ENCODE data around the gene CEP170B.
A peak's percentile ranks its signal among the peaks of the same experiment; 100 is the strongest.
"Not testable (repeated sequence)": the region's sequence is repeated elsewhere in the genome, so short reads cannot be mapped to it uniquely, and the experiment has no call there.

CEP170B gene

GRCh38 chr14:104899781-104900180, 34.7 kb downstream of the CEP170B start:
- H3K4me3 ChIP-seq (ENCODE audit: low read depth, low read length): no peak overlapping the region
- no peak for DNase-seq (ENCODE audit: low read depth)
- TF ChIP-seq, protein P1, sequence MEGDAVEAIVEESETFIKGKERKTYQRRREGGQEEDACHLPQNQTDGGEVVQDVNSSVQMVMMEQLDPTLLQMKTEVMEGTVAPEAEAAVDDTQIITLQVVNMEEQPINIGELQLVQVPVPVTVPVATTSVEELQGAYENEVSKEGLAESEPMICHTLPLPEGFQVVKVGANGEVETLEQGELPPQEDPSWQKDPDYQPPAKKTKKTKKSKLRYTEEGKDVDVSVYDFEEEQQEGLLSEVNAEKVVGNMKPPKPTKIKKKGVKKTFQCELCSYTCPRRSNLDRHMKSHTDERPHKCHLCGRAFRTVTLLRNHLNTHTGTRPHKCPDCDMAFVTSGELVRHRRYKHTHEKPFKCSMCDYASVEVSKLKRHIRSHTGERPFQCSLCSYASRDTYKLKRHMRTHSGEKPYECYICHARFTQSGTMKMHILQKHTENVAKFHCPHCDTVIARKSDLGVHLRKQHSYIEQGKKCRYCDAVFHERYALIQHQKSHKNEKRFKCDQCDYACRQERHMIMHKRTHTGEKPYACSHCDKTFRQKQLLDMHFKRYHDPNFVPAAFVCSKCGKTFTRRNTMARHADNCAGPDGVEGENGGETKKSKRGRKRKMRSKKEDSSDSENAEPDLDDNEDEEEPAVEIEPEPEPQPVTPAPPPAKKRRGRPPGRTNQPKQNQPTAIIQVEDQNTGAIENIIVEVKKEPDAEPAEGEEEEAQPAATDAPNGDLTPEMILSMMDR (IDR thresholded peaks at IDR 0.05; ENCODE audit: insufficient read depth, low read depth, low read length, missing control alignments): no peak

DNA sequence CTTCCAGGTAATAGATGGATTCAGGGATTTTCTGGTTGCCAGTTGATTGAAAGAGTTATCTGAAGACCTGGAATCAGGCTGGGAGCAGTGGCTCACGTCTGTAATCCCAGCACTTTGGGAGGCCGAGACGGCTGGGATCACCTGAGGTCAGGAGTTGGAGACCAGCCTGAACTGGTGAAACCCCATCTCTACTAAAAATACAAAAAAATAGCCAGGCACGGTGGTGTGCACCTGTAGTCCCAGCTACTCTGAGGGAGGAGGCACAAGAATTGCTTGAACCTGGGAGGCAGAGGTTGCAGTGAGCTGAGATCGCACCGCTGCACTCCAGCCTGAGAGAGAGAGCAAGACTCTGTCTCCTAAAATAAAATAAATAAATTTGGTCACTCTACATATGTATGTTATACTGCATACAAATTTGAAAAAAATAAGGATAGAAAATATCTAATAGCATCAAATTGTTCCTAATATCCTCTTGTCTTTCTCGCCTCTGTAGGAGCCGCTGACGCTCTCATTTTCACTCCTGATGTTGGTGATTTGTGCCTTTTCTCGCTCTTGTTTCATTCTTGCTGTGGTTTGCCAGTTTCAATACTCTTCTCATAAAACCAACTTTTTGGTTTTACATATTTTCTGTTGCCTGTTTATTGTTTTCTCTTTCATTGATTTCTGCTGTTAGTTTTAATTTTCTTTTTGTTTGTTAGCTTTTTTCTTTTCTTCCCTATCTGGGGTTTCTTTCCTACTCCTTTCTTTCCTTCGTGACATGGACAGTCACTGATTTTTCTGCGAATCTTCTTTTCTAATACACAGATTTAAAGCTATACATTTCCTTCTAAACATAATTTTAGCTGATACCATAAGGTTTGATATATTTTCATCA, 35.8 kb downstream of the CEP170B start:
- DNase-seq (ENCODE audit: low read depth): peak; percentile 61
- TF ChIP-seq, protein P1 (IDR thresholded peaks at IDR 0.05; ENCODE audit: insufficient read depth, low read depth, low read length, missing control alignments): no peak
- H3K4me3 ChIP-seq (ENCODE audit: low read depth, low read length): no peak overlapping the region

- H3K4me3 ChIP-seq (ENCODE audit: low read depth, low read length): no peak overlapping the region
- TF ChIP-seq, protein P1 (IDR thresholded peaks at IDR 0.05; ENCODE audit: insufficient read depth, low read depth, low read length, missing control alignments): no peak
- DNase-seq (ENCODE audit: low read depth): no peak
Measured at GRCh38 chr14:104903990-104904389, 38.9 kb downstream of the CEP170B start.

GRCh38 chr14:104904650-104905578, 39.8 kb downstream of the CEP170B start:
- H3K4me3 ChIP-seq (ENCODE audit: low read depth, low read length); DNase-seq (ENCODE audit: low read depth): not testable (repeated sequence)

GRCh38 chr14:104905579-104905933, 40.5 kb downstream of the CEP170B start:
- not testable (repeated sequence) for H3K4me3 ChIP-seq (ENCODE audit: low read depth, low read length); DNase-seq (ENCODE audit: low read depth)

GRCh38 chr14:104908303-104908702, 43.2 kb downstream of the CEP170B start:
- TF ChIP-seq, protein P1 (IDR thresholded peaks at IDR 0.05; ENCODE audit: insufficient read depth, low read depth, low read length, missing control alignments): no peak
- no peak for DNase-seq (ENCODE audit: low read depth)
- no peak overlapping the region for H3K4me3 ChIP-seq (ENCODE audit: low read depth, low read length)

DNA sequence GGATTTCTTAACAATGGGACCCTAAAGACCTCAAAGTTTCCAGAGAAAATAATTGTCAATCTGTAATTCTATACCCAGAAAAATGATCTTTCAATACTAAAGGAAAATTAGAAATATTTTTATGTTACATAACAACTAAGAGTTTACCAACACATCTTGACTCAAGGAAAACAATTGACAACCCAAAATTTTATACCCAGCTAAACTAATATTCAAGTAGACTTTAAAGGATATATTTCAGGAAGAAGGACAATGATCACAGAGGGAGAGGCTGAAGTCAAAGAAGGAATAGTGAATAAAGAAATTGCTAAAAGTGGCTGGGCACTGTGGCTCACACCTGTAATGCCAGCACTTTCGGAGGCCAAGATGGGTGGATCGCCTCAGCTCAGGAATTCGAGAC, 47.0 kb downstream of the CEP170B start:
- DNase-seq (ENCODE audit: low read depth): no peak
- TF ChIP-seq, protein P1 (IDR thresholded peaks at IDR 0.05; ENCODE audit: insufficient read depth, low read depth, low read length, missing control alignments): no peak
- H3K4me3 ChIP-seq (ENCODE audit: low read depth, low read length): no peak overlapping the region

All from GM12865 (cell line).